ENCODE results near the gene HBB.

HBB gene

GRCh38 chr11:5224538-5225479, 2.1 kb downstream of the HBB start:
- no peak for DNase-seq

GRCh38 chr11:5223686-5224085, 3.2 kb downstream of the HBB start:
- DNase-seq = no peak

DNA sequence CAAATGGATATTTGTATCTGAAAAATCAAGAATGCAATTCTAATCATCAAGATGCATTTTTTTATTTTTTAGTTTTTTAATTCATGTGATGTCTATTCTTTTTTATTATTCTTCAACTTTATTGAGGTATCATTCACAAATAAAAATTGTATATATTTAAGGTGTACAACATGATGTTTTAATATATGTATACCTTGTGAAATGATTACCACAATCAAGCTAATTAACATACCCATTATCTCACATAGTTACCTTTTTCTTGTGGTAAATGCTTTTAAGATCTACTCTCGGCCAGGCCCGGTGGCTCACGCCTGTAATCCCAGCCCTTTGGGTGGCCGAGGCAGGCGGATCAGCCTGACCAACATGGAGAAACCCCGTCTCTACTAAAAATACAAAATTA, 3.7 kb downstream of the HBB start:
- DNase-seq = no peak

DNA sequence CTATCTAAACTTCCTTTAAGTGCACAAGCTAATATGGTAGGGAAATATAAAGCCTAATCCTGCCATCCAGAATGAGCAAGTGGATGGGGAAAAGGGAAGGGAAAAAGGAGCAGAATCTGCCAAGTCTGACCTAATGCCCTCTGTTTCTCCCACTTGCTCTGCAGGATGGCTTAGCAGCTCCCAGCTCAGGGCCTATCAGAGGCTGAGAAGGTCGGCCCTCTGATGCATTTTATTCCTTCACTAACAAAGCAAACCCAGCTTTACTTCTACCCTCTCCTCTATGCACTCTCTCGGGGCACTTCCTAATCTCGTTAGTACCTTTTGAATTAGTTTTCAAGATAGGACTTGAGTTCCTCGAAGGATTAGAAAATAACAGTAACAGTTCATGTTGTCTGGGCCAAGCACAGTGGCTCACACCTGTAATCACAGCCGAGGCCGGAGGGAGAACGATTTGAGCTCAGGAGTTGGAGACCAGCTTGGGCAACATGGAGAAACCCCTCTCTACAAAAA, 16.4 kb downstream of the HBB start:
- DNase-seq = no peak

- no peak for DNase-seq
These were observed 22.1 kb downstream of the HBB start for GRCh38 chr11:5204787-5205186.

DNA sequence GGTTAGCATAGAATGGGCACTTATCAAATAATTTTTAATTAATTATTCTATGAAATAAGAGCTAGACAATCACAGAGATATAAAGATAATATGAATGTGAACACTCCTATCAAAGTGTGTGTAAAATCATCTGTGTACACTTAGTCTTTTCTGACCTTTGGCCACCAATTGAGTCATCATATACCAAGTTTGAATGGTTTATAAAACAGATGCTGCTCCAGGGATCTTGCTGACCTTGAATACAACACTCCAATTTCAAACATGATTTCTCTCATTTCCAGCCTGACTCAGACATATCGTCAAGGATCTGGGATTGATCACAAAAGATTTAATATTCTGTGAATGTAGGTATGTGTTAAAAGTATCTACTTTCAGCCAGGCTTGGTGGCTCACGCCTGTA, 23.5 kb downstream of the HBB start:
- no peak for DNase-seq

DNA sequence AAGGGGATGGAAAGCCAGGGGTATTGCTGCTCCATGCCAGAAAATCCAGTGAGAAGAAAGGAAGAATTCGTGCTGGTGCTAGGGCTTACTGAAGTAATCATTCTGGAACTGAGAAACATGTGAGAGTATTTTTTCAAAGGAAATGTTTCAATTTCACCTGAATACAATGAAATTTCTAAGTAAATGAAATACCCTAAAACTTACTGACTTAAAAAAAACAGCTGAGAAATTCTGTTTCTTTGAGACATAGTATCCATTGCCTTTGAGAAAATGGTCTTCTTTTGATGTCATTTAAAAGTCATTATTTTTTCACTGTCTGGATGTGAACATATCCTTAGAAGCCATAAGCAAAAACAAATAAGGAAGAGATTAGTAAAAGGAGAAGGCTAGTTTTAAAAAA, 26.3 kb downstream of the HBB start, which contains the start of gene OR51V1:
Gene OR51V1, minus strand, starts transcription at position 101 of the 400 bp plus-strand sequence. Its CDS starts 0 bp downstream, at position 101.
- DNase-seq = no peak

DNA sequence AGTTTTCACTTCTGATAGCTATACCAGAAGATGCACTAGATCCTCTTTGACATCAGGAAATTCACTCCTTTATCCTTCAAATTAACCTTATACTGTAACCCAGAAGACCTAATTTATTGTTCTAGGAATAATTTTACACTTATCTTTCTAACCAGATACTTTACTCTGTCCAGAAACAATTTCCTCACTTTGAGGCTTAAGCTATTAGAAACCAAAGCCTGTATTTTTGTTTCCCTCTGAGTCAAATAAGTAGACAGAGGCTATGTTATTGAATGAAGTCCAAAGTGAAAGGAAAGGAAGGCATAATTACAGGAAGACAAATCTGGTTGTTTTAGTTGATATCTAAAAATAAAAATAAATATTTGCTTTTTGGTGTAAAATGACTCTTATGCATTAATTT, 28.6 kb downstream of the HBB start:
- no peak for DNase-seq

DNA sequence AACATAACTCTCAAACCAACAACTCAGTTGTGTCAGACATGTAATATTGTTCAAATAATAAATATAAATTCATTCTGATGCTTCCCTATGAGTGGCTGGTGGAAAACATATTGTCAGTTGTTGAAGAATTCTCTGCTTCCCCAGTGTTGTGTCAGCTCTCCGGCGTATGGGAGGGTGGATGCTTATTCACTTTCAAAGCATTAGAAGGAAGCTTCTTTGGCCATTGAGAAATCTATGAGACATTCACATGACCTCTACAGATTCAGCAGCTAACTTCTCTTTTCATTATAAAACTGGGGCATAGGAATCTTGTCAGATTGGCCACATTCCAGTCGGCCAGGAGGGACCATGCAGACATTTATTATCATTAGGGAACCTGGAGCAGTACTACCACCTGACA, 29.3 kb downstream of the HBB start:
- DNase-seq = no peak

DNA sequence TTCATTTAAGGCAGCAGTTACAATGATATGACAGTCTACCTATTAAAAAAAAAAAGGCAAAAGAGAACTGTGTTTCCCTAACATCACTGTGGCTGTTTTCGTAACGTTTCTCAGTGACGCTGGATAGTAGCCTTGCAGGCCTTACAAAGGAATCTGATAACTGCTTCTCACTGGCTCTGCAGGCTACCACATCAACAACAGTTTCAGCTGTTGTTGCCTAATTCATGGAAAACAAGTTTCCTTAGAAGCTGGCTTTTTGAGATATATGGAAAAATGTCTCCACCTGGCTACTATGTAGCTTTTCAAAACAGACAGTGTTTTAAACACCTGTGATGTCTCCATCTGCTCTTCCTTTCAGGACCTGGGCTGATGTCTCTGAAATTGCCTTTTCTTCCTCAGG, 30.1 kb downstream of the HBB start:
- DNase-seq = no peak

DNA sequence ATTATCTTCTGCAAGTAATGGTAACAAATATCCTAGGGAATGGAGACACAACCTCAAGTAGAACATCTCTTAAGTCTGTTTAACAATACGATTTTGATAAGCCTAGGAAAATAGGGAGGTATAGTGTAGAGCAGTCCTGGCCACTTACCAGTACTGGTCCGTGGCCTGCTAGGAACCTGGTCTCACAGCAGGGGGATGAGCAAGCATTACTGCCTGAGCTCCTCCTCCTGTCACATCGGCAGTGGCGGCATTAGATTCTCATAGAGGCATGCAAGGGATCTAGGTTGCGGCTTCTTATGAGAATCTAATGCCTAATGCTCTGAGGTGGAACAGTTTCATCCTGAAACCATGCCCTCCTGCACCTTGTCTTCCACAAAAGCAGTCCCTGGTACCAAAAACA, 30.8 kb downstream of the HBB start:
- no peak for DNase-seq

GRCh38 chr11:5192738-5193137, 34.1 kb downstream of the HBB start:
- no peak for DNase-seq

- DNase-seq = no peak
These were observed 38.7 kb downstream of the HBB start for GRCh38 chr11:5188201-5188600.

DNA sequence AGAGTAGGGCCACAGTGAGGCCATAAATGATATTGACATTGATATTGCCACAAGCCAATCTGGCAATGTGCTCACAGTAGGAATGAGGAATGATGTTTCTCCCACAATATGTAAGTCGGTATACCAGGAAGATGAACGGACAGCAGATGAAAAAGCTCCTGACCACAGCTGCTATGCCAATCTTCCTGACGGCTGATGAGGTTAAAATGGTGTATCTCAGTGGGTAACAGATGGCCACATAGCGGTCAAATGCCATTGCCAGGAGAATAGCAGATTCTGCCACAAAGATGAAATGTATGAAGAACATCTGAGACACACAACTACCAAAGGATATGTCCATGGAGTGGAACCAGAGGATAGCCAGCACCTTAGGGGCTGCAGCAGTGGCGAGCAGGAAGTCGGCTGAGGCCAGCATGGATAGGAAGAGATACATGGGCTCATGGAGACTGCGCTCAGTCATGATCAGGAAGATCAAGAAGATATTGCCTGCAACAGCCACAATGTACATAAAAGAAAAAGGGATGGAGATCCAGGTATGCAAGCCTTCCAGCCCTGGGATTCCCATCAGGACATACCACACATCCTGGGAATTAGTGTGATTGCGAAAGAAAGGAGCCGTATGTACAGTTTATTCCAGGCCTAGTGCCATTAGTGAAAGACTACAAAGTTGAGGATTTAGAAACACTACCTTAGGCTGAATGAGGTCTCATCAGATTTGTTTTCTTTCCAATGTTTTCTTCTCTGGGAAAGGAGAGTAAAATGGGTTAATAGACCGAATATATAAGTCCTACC, 48.6 kb downstream of the HBB start:
- DNase-seq = no peak

Data from CD4-positive, alpha-beta T cell treated with Interleukin-17A for 4 hours (primary cell).